GM12878 (cell line): Measurements from ENCODE around the gene SAP130.

Experiments
- EP300 ChIP-seq, 2 experiments: fragments of 150-350 bp in 1 of 2; IDR thresholded peaks; 2 replicates each; pipeline ENCODE4 v1.6.1; 2011 to 2012; ENCODE audit warnings: low read depth in 2 of 2, low read length in 2 of 2, borderline replicate concordance in 1 of 2, improper control_type of control experiment in 1 of 2, inconsistent platforms in 1 of 2; ENCODE audit not compliant: control insufficient read depth in 1 of 2
- POLR2AphosphoS5 ChIP-seq: IDR thresholded peaks from 2 replicates; pipeline ENCODE4 v1.6.1; 2011; ENCODE audit warnings: mild to moderate bottlenecking, low read length, inconsistent platforms
- SP1 ChIP-seq: IDR thresholded peaks from one replicate; pipeline ENCODE4 v1.6.1; 2011; ENCODE audit warnings: low read depth, low read length
- ZNF274 ChIP-seq: IDR thresholded peaks from one replicate; pipeline ENCODE4 v1.8.0; 2011; ENCODE audit not compliant: insufficient read length, insufficient read depth
- TF ChIP-seq, protein P1 (sequence below), 3 experiments: IDR thresholded peaks in 2 of 3; conservative IDR thresholded peaks in 1 of 3; 2 replicates each; pipeline ENCODE4 v1.5.1; 2011; ENCODE audit warnings: low read depth in 3 of 3, low read length in 3 of 3, mild to moderate bottlenecking in 3 of 3, control low read depth in 2 of 3, moderate library complexity in 2 of 3, inconsistent platforms in 1 of 3, mixed read lengths in 1 of 3; ENCODE audit not compliant: control insufficient read depth in 2 of 3, insufficient read depth in 1 of 3; ENCODE audit errors: extremely low read depth in 1 of 3
- TF ChIP-seq, protein P2 (sequence below): IDR thresholded peaks from 2 replicates; pipeline ENCODE4 v1.6.1; 2012; ENCODE audit warnings: low read depth, low read length, improper control_type of control experiment

DNA sequence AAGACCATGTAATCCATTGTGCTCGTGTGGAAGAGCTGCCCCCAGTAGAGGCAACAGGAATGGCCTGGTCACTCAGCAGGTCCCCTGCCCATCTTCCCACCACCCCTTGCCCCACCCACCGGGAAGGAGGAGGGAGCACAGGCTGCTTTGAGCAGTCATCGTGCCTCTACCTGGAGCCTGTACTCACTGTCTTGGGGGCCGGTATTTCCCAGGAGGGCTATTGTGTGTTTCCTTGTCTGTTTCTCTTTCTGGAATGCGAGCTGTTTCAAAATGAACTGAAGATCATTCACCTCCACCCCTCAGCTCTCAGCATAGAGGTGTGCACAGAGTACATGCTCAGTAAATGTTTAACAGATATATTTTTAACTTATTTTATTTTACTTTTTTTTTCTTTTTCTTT, 134.4 kb downstream of the SAP130 start:
- TF ChIP-seq POLR2AphosphoS5, result no peak
- TF ChIP-seq EP300 (IDR thresholded peaks at IDR 0.05; ENCODE audit: borderline replicate concordance in 1 of 2, control insufficient read depth in 1 of 2, low read depth in 2 of 2, low read length in 2 of 2), result no peak
- TF ChIP-seq, protein P1, sequence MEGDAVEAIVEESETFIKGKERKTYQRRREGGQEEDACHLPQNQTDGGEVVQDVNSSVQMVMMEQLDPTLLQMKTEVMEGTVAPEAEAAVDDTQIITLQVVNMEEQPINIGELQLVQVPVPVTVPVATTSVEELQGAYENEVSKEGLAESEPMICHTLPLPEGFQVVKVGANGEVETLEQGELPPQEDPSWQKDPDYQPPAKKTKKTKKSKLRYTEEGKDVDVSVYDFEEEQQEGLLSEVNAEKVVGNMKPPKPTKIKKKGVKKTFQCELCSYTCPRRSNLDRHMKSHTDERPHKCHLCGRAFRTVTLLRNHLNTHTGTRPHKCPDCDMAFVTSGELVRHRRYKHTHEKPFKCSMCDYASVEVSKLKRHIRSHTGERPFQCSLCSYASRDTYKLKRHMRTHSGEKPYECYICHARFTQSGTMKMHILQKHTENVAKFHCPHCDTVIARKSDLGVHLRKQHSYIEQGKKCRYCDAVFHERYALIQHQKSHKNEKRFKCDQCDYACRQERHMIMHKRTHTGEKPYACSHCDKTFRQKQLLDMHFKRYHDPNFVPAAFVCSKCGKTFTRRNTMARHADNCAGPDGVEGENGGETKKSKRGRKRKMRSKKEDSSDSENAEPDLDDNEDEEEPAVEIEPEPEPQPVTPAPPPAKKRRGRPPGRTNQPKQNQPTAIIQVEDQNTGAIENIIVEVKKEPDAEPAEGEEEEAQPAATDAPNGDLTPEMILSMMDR (IDR thresholded peaks at IDR 0.05 in 2 of 3, conservative IDR thresholded peaks at IDR 0.05 in 1 of 3; ENCODE audit: control insufficient read depth in 2 of 3, extremely low read depth in 1 of 3, insufficient read depth in 1 of 3, low read depth in 3 of 3, low read length in 3 of 3), result no peak
- TF ChIP-seq ZNF274, result no peak
- TF ChIP-seq SP1, result no peak
- TF ChIP-seq, protein P2, sequence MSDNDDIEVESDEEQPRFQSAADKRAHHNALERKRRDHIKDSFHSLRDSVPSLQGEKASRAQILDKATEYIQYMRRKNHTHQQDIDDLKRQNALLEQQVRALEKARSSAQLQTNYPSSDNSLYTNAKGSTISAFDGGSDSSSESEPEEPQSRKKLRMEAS, result no peak
